ENCODE results near the gene SIL1. TPM values are rescaled to one million over a fixed set of nuclear protein-coding genes. Genes with fewer than 3 reads are reported as not detected.
"Not testable (repeated sequence)": the region's sequence is repeated elsewhere in the genome, so short reads cannot be mapped to it uniquely, and the experiment has no call there.

The SIL1 gene
- total RNA-seq, 1 donor from 2014 or later, result 32.3 TPM

GRCh38 chr5:139181835-139182452 is 16.2 kb downstream of the SIL1 start:
- no peak overlapping the region for H3K4me3 ChIP-seq (ENCODE audit: low read depth, low read length)
- no peak for TF ChIP-seq CTCF (conservative IDR thresholded peaks at IDR 0.05; ENCODE audit: low read depth, low read length)
- DNase-seq (ENCODE audit: low read depth), result peak; percentile 32

- TF ChIP-seq CTCF (conservative IDR thresholded peaks at IDR 0.05; ENCODE audit: low read depth, low read length), result no peak
- no peak for DNase-seq (ENCODE audit: low read depth)
- no peak overlapping the region for H3K4me3 ChIP-seq (ENCODE audit: low read depth, low read length)
Observed at GRCh38 chr5:139181322-139181730, 16.8 kb downstream of the SIL1 start.

GRCh38 chr5:139180850-139181249 is 17.3 kb downstream of the SIL1 start:
- TF ChIP-seq CTCF (conservative IDR thresholded peaks at IDR 0.05; ENCODE audit: low read depth, low read length), result no peak
- DNase-seq (ENCODE audit: low read depth), result no peak
- no peak overlapping the region for H3K4me3 ChIP-seq (ENCODE audit: low read depth, low read length)

- H3K4me3 ChIP-seq (ENCODE audit: low read depth, low read length); DNase-seq (ENCODE audit: low read depth): not testable (repeated sequence)
Observed at GRCh38 chr5:139179778-139180513, 18.2 kb downstream of the SIL1 start.

GRCh38 chr5:139178935-139179334 is 19.2 kb downstream of the SIL1 start:
- DNase-seq (ENCODE audit: low read depth), result no peak
- no peak overlapping the region for H3K4me3 ChIP-seq (ENCODE audit: low read depth, low read length)
- no peak for TF ChIP-seq CTCF (conservative IDR thresholded peaks at IDR 0.05; ENCODE audit: low read depth, low read length)

GRCh38 chr5:139178589-139178917 is 19.6 kb downstream of the SIL1 start:
- TF ChIP-seq CTCF (conservative IDR thresholded peaks at IDR 0.05; ENCODE audit: low read depth, low read length), result no peak
- no peak for DNase-seq (ENCODE audit: low read depth)
- H3K4me3 ChIP-seq (ENCODE audit: low read depth, low read length), result no peak overlapping the region

GRCh38 chr5:139177809-139178588 is 20.2 kb downstream of the SIL1 start:
- no peak for DNase-seq (ENCODE audit: low read depth)
- no peak for TF ChIP-seq CTCF (conservative IDR thresholded peaks at IDR 0.05; ENCODE audit: low read depth, low read length)

GRCh38 chr5:139177281-139177680 is 20.9 kb downstream of the SIL1 start:
- DNase-seq (ENCODE audit: low read depth); H3K4me3 ChIP-seq (ENCODE audit: low read depth, low read length): not testable (repeated sequence)

More at GRCh38 chr5:139177809-139178588, 20.2 kb downstream of the SIL1 start:
- no peak overlapping the region for H3K4me3 ChIP-seq (ENCODE audit: low read depth, low read length)

- H3K4me3 ChIP-seq (ENCODE audit: low read depth, low read length); DNase-seq (ENCODE audit: low read depth): not testable (repeated sequence)
Observed at GRCh38 chr5:139174382-139174781, 23.8 kb downstream of the SIL1 start.

Measured in epithelial cell of proximal tubule (primary cell).